Keratinocyte (primary cell): ENCODE data around the gene PTPRZ1.

Source experiments
- EZH2 ChIP-seq: IDR thresholded peaks from one replicate; pipeline ENCODE4 v1.6.1; 2012; ENCODE audit warnings: inconsistent platforms, mild to moderate bottlenecking, low read length, moderate library complexity
- TF ChIP-seq, protein P1 (sequence below), 3 experiments: IDR thresholded peaks in 1 of 3; conservative IDR thresholded peaks in 1 of 3; optimal IDR thresholded peaks in 1 of 3; 2 replicates in 2 of 3; 3 replicates in 1 of 3; pipeline versions ENCODE3 to v1.5.1; 2011; ENCODE audit warnings: low read length in 3 of 3, mild to moderate bottlenecking in 3 of 3, moderate library complexity in 2 of 3, control low read depth in 1 of 3, inconsistent platforms in 1 of 3; ENCODE audit not compliant: insufficient read depth in 2 of 3; ENCODE audit errors: extremely low read depth in 1 of 3

GRCh38 chr7:121875203-121875602 lies 2.2 kb downstream of the PTPRZ1 start:
- TF ChIP-seq, protein P1, sequence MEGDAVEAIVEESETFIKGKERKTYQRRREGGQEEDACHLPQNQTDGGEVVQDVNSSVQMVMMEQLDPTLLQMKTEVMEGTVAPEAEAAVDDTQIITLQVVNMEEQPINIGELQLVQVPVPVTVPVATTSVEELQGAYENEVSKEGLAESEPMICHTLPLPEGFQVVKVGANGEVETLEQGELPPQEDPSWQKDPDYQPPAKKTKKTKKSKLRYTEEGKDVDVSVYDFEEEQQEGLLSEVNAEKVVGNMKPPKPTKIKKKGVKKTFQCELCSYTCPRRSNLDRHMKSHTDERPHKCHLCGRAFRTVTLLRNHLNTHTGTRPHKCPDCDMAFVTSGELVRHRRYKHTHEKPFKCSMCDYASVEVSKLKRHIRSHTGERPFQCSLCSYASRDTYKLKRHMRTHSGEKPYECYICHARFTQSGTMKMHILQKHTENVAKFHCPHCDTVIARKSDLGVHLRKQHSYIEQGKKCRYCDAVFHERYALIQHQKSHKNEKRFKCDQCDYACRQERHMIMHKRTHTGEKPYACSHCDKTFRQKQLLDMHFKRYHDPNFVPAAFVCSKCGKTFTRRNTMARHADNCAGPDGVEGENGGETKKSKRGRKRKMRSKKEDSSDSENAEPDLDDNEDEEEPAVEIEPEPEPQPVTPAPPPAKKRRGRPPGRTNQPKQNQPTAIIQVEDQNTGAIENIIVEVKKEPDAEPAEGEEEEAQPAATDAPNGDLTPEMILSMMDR (optimal IDR thresholded peaks at IDR 0.05 in 1 of 3, IDR thresholded peaks at IDR 0.05 in 1 of 3, conservative IDR thresholded peaks at IDR 0.05 in 1 of 3; ENCODE audit: extremely low read depth in 1 of 3, insufficient read depth in 2 of 3, low read length in 3 of 3): no peak
- TF ChIP-seq EZH2: no peak
